Measurements from ENCODE around the gene KHK.

DNA sequence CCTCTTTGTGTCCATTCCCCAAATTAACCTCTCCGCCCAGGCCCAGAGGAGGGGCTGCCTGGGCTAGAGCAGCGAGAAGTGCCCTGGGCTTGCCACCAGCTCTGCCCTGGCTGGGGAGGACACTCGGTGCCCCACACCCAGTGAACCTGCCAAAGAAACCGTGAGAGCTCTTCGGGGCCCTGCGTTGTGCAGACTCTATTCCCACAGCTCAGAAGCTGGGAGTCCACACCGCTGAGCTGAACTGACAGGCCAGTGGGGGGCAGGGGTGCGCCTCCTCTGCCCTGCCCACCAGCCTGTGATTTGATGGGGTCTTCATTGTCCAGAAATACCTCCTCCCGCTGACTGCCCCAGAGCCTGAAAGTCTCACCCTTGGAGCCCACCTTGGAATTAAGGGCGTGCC, 13.5 kb downstream of the KHK start:
- TF ChIP-seq, protein P1, sequence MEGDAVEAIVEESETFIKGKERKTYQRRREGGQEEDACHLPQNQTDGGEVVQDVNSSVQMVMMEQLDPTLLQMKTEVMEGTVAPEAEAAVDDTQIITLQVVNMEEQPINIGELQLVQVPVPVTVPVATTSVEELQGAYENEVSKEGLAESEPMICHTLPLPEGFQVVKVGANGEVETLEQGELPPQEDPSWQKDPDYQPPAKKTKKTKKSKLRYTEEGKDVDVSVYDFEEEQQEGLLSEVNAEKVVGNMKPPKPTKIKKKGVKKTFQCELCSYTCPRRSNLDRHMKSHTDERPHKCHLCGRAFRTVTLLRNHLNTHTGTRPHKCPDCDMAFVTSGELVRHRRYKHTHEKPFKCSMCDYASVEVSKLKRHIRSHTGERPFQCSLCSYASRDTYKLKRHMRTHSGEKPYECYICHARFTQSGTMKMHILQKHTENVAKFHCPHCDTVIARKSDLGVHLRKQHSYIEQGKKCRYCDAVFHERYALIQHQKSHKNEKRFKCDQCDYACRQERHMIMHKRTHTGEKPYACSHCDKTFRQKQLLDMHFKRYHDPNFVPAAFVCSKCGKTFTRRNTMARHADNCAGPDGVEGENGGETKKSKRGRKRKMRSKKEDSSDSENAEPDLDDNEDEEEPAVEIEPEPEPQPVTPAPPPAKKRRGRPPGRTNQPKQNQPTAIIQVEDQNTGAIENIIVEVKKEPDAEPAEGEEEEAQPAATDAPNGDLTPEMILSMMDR (IDR thresholded peaks at IDR 0.05): no peak
- TF ChIP-seq, protein P2, sequence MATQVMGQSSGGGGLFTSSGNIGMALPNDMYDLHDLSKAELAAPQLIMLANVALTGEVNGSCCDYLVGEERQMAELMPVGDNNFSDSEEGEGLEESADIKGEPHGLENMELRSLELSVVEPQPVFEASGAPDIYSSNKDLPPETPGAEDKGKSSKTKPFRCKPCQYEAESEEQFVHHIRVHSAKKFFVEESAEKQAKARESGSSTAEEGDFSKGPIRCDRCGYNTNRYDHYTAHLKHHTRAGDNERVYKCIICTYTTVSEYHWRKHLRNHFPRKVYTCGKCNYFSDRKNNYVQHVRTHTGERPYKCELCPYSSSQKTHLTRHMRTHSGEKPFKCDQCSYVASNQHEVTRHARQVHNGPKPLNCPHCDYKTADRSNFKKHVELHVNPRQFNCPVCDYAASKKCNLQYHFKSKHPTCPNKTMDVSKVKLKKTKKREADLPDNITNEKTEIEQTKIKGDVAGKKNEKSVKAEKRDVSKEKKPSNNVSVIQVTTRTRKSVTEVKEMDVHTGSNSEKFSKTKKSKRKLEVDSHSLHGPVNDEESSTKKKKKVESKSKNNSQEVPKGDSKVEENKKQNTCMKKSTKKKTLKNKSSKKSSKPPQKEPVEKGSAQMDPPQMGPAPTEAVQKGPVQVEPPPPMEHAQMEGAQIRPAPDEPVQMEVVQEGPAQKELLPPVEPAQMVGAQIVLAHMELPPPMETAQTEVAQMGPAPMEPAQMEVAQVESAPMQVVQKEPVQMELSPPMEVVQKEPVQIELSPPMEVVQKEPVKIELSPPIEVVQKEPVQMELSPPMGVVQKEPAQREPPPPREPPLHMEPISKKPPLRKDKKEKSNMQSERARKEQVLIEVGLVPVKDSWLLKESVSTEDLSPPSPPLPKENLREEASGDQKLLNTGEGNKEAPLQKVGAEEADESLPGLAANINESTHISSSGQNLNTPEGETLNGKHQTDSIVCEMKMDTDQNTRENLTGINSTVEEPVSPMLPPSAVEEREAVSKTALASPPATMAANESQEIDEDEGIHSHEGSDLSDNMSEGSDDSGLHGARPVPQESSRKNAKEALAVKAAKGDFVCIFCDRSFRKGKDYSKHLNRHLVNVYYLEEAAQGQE (IDR thresholded peaks at IDR 0.05; ENCODE audit: insufficient read depth in 1 of 2, low read depth in 2 of 2, low read length in 1 of 2): no peak
- TF ChIP-seq POLR2AphosphoS5 (IDR thresholded peaks at IDR 0.05; ENCODE audit: low read depth, low read length) (no peak), SIN3A (IDR thresholded peaks at IDR 0.05; ENCODE audit: borderline replicate concordance, insufficient read depth, low read depth, low read length) (no peak)

Data from Panc1 (cell line).